Lower lobe of right lung (tissue), 2 donors: Measurements from ENCODE around the gene ABCC4. TPM values are rescaled to one million over a fixed set of nuclear protein-coding genes. Genes with fewer than 3 reads are reported as not detected.
"Not testable (repeated sequence)": the region's sequence is repeated elsewhere in the genome, so short reads cannot be mapped to it uniquely, and the experiment has no call there.

ENCODE experiments used
- ATAC-seq, 2 donors: fragments of 200-7000 bp; cut with Tn5 transposase; one replicate each; pipeline ENCODE4 v1.9.1; 2020 to 2022; ENCODE audit warnings: mild to moderate bottlenecking in 2 of 2, moderate library complexity in 2 of 2
- DNase-seq: peaks from one replicate; pipeline ENCODE4 v3.0.0-alpha.2; 2020
- H3K27ac ChIP-seq: fragments of 200-600 bp; one replicate; pipeline ENCODE4 v1.8.0; 2022
- H3K27me3 ChIP-seq: fragments of 200-600 bp; one replicate; pipeline ENCODE4 v1.8.0; 2022; ENCODE audit warnings: low read depth
- H3K36me3 ChIP-seq: fragments of 200-600 bp; one replicate; pipeline ENCODE4 v1.8.0; 2022; ENCODE audit warnings: mild to moderate bottlenecking
- H3K4me1 ChIP-seq: fragments of 200-600 bp; one replicate; pipeline ENCODE4 v1.8.0; 2022
- H3K4me3 ChIP-seq: fragments of 200-600 bp; one replicate; pipeline ENCODE4 v1.8.0; 2022; ENCODE audit warnings: mild to moderate bottlenecking
- H3K9me3 ChIP-seq: fragments of 200-600 bp; one replicate; pipeline ENCODE4 v1.8.0; 2022
- intact Hi-C: fragments of 100-400 bp; cut with DNase I; formaldehyde crosslinking; loops from one replicate; pipeline ENCODE4 v1.11.0; 2022
- total RNA-seq: library from RNA; stranded (reverse); fragmentation: NEBNext Ultra II Directional; extraction: Animal tissue kit (Norgen Biotek cat#: 25700); gene quantifications from one replicate; pipeline ENCODE4 v1.2.1, GENCODE V29; 2021
- TF ChIP-seq, protein P1 (sequence below): fragments of 200-600 bp; IDR thresholded peaks from one replicate; pipeline ENCODE4 v1.8.0; 2022; ENCODE audit warnings: antibody characterized with exemption, mild to moderate bottlenecking
- donor health status: DM: no; HTN: yes; CAD: no; lungs with severe emphysema.

The ABCC4 gene
- total RNA-seq, 1 donor from 2014 or later: 32.2 TPM

GRCh38 chr13:95199896-95200295 lies 101.4 kb downstream of the ABCC4 start:
- DNase-seq (no peak), ATAC-seq (no peak)
- H3K27me3 ChIP-seq: no peaks in the 10 kb centered on the region
- no peaks in the 10 kb centered on the region for H3K4me1 ChIP-seq
- no peak overlapping the region for H3K4me3 ChIP-seq
- H3K36me3 ChIP-seq: peaks cover 27% of the 10 kb centered on the region
- TF ChIP-seq, protein P1, sequence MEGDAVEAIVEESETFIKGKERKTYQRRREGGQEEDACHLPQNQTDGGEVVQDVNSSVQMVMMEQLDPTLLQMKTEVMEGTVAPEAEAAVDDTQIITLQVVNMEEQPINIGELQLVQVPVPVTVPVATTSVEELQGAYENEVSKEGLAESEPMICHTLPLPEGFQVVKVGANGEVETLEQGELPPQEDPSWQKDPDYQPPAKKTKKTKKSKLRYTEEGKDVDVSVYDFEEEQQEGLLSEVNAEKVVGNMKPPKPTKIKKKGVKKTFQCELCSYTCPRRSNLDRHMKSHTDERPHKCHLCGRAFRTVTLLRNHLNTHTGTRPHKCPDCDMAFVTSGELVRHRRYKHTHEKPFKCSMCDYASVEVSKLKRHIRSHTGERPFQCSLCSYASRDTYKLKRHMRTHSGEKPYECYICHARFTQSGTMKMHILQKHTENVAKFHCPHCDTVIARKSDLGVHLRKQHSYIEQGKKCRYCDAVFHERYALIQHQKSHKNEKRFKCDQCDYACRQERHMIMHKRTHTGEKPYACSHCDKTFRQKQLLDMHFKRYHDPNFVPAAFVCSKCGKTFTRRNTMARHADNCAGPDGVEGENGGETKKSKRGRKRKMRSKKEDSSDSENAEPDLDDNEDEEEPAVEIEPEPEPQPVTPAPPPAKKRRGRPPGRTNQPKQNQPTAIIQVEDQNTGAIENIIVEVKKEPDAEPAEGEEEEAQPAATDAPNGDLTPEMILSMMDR: no peak
- H3K27ac ChIP-seq: no peak overlapping the region
- H3K9me3 ChIP-seq: no peaks in the 10 kb centered on the region
- intact Hi-C loops: no loop called here

GRCh38 chr13:95198606-95199005 lies 102.6 kb downstream of the ABCC4 start:
- H3K4me3 ChIP-seq, DNase-seq, ATAC-seq, H3K27me3 ChIP-seq, H3K27ac ChIP-seq, H3K4me1 ChIP-seq, H3K9me3 ChIP-seq, intact Hi-C loops: not testable (repeated sequence)
- peaks cover 16% of the 10 kb centered on the region for H3K36me3 ChIP-seq

- Histone ChIP-seq H3K27ac (no peak overlapping the region), H3K4me1 (peaks cover 1% of the 10 kb centered on the region), H3K36me3 (peaks cover 11% of the 10 kb centered on the region), H3K27me3 (no peaks in the 10 kb centered on the region), H3K9me3 (no peaks in the 10 kb centered on the region), H3K4me3 (no peak overlapping the region)
- ATAC-seq (no peak), DNase-seq (no peak)
- intact Hi-C loops: no loop called here
- TF ChIP-seq, protein P1: no peak
These were observed 103.7 kb downstream of the ABCC4 start for GRCh38 chr13:95197548-95197947.

DNA sequence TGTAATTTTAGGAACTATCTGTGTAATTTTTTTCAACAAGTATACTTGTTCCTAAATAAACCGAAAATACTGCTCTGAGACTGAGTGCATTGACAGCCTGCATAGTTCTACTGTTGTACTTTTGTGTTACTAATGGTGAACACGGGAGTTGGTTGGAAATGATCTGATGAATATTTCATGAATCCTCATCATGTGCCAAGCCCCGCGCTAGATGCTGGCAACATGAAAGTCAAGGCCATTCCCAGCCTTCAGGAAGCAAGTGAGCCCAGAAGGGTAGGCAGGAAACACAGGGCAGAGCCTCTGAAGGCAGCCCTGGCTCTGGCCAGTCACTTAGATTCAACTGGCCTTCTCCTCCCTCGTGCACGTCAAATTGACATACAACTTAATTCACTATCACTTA lies 106.1 kb downstream of the ABCC4 start:
- TF ChIP-seq, protein P1: no peak
- DNase-seq (no peak), ATAC-seq (no peak)
- Histone ChIP-seq H3K9me3 (no peaks in the 10 kb centered on the region), H3K27me3 (no peaks in the 10 kb centered on the region), H3K4me3 (no peak overlapping the region), H3K36me3 (no peaks in the 10 kb centered on the region), H3K27ac (no peak overlapping the region), H3K4me1 (peaks cover 9% of the 10 kb centered on the region)
- intact Hi-C loops: no loop called here

- intact Hi-C loops: no loop called here
- Histone ChIP-seq H3K27ac (no peak overlapping the region), H3K4me1 (peaks cover 9% of the 10 kb centered on the region), H3K9me3 (no peaks in the 10 kb centered on the region), H3K36me3 (no peaks in the 10 kb centered on the region), H3K4me3 (no peak overlapping the region), H3K27me3 (no peaks in the 10 kb centered on the region)
- DNase-seq: no peak
- ATAC-seq: peak in 1 of 2 donors; percentile 32
- TF ChIP-seq, protein P1: no peak
These were observed 107.6 kb downstream of the ABCC4 start for GRCh38 chr13:95193509-95194230.

- Histone ChIP-seq H3K9me3 (no peaks in the 10 kb centered on the region), H3K4me1 (peaks cover 9% of the 10 kb centered on the region), H3K27me3 (no peaks in the 10 kb centered on the region), H3K4me3 (no peak overlapping the region), H3K36me3 (peaks cover 3% of the 10 kb centered on the region), H3K27ac (no peak overlapping the region)
- TF ChIP-seq, protein P1: no peak
- ATAC-seq: peak in 1 of 2 donors; percentile 22
- no peak for DNase-seq
- intact Hi-C loops: no loop called here
These were observed 108.3 kb downstream of the ABCC4 start for GRCh38 chr13:95192998-95193397.

- H3K27me3 ChIP-seq, H3K9me3 ChIP-seq, H3K36me3 ChIP-seq, intact Hi-C loops, H3K27ac ChIP-seq, DNase-seq, H3K4me1 ChIP-seq, H3K4me3 ChIP-seq: not testable (repeated sequence)
- peak in 1 of 2 donors; percentile 14 for ATAC-seq
These were observed 108.7 kb downstream of the ABCC4 start for GRCh38 chr13:95192564-95192945.
